Globus pallidus (tissue), 1 donor: ENCODE measurements around the gene DNAH10.

Experiments used
- DNase-seq: peaks from one replicate; pipeline ENCODE4 v3.0.0-alpha.2; 2015; ENCODE audit warnings: low spot score

DNAH10 gene

GRCh38 chr12:123886931-123887582 lies 125.0 kb downstream of the DNAH10 start:
- no peak for DNase-seq

GRCh38 chr12:123888989-123889388 lies 126.9 kb downstream of the DNAH10 start:
- DNase-seq, result no peak

GRCh38 chr12:123889848-123890535 lies 127.9 kb downstream of the DNAH10 start:
- no peak for DNase-seq

- no peak for DNase-seq
These were observed 128.4 kb downstream of the DNAH10 start for GRCh38 chr12:123890536-123890902.

- DNase-seq, result no peak
These were observed 128.9 kb downstream of the DNAH10 start for GRCh38 chr12:123891011-123891410.

- DNase-seq, result no peak
These were observed 129.5 kb downstream of the DNAH10 start for GRCh38 chr12:123891516-123892179.

GRCh38 chr12:123892180-123892559 lies 130.1 kb downstream of the DNAH10 start:
- DNase-seq, result no peak

- DNase-seq, result no peak
These were observed 130.8 kb downstream of the DNAH10 start for GRCh38 chr12:123892853-123893252.

- DNase-seq, result no peak
These were observed 131.2 kb downstream of the DNAH10 start for GRCh38 chr12:123893276-123893675.

- no peak for DNase-seq
These were observed 132.8 kb downstream of the DNAH10 start for GRCh38 chr12:123894823-123895345.

GRCh38 chr12:123895451-123895850 lies 133.3 kb downstream of the DNAH10 start:
- DNase-seq, result peak; percentile 47

- no peak for DNase-seq
These were observed 134.7 kb downstream of the DNAH10 start for GRCh38 chr12:123896767-123897166.

GRCh38 chr12:123897221-123897620 lies 135.1 kb downstream of the DNAH10 start:
- no peak for DNase-seq

- no peak for DNase-seq
These were observed 136.6 kb downstream of the DNAH10 start for GRCh38 chr12:123898673-123899072.

- no peak for DNase-seq
These were observed 137.3 kb downstream of the DNAH10 start for GRCh38 chr12:123899368-123899767.

GRCh38 chr12:123900871-123901376 lies 138.8 kb downstream of the DNAH10 start:
- DNase-seq, result no peak

- no peak for DNase-seq
These were observed 140.7 kb downstream of the DNAH10 start for GRCh38 chr12:123902821-123903220.

GRCh38 chr12:123903301-123904065 lies 141.4 kb downstream of the DNAH10 start:
- no peak for DNase-seq

GRCh38 chr12:123905319-123905925 lies 143.3 kb downstream of the DNAH10 start:
- peak; percentile 65 for DNase-seq

- no peak for DNase-seq
These were observed 144.8 kb downstream of the DNAH10 start for GRCh38 chr12:123906711-123907420.
